HG03565 (cell line): ENCODE measurements around the gene SERPINH1.
A peak's percentile ranks its signal among the peaks of the same experiment; 100 is the strongest.

Experiments used
- ATAC-seq: cut with Tn5 transposase; IDR thresholded peaks from one replicate; pipeline ENCODE4 v1.9.1; 2021; ENCODE audit warnings: mild to moderate bottlenecking, moderate library complexity; ENCODE audit not compliant: unreplicated experiment

SERPINH1 gene

GRCh38 chr11:75532200-75533048 is 29.6 kb upstream of the SERPINH1 start:
- no peak for ATAC-seq

DNA sequence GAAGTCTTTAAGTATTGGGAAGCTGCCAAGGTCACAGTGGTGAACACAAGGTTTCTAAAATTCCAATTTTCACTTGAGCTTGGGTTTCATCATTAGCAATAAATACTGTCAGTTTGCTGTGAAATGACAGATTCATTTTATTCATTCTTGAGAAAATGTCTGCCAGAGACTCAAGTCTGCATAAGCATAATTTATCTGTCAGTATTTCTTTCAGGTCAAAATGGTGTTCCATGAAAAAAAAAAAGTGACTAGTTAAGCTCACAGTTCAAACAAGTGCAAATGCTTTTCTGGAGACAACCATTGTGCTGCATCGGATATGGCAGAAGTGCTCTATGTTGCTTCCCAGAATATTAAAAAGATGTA is 28.2 kb upstream of the SERPINH1 start:
- ATAC-seq = no peak

GRCh38 chr11:75534259-75535069 is 27.6 kb upstream of the SERPINH1 start:
- no peak for ATAC-seq

GRCh38 chr11:75535071-75535470 is 27.0 kb upstream of the SERPINH1 start:
- ATAC-seq = no peak

DNA sequence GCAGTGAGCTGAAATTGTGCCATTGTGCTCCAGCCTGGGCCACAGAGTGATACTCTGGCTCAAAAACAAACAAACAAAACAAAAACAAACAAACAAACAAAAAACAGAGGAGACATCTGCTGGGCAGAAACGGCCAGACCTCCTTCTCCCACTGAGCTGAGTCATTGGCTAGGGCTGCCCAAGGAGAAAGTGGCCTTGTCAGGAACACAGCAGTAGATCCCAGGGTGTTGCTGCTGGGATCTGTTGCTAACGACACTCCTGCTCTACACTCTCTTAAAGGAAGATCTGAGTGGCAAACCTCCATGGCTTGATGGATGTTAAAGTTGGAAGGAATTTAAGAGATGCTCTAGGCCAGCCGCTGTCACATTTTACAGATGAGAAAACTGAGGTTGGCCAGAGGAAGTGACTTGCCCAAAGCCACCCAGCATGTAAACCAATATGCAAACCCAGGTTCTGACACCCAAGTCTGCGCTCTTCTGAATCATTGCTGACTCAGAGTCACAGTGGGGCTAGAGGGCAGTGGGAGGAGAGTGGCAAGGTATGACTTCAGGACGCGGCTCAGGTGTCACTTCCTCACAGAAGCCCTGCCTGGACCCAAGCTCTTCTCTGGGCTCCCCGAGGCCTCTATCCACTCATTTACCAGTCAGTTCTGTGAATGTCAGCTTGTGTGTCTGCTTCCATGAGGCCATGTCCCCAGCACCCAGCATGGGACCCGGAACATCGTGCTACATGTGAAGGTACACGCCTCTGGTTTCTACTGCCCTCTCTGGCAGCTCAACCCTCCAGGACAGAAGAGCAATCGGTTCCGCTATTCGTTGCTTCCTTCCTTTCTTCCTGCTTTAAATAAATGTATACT is 25.0 kb upstream of the SERPINH1 start:
- ATAC-seq = peak; percentile 86

DNA sequence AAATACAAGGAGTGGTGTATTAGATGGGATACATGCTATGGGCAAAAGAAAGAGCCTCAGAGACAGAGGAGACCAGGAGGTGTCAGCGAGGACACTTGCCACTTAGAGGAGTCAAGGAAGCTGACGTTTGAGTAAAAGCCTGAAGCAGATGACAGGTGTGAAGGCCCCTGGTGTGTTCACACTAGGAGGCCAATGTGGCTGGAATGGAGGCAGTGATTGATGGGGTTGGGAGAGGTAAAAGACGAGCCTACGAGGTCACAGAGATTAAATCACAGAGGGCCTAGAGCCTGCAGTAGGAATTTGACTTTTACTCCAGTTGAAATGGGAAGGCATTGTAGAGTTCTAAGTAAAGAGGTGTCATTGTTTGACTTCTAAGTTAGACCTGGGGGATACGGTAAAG is 24.3 kb upstream of the SERPINH1 start:
- peak; percentile 7 for ATAC-seq

DNA sequence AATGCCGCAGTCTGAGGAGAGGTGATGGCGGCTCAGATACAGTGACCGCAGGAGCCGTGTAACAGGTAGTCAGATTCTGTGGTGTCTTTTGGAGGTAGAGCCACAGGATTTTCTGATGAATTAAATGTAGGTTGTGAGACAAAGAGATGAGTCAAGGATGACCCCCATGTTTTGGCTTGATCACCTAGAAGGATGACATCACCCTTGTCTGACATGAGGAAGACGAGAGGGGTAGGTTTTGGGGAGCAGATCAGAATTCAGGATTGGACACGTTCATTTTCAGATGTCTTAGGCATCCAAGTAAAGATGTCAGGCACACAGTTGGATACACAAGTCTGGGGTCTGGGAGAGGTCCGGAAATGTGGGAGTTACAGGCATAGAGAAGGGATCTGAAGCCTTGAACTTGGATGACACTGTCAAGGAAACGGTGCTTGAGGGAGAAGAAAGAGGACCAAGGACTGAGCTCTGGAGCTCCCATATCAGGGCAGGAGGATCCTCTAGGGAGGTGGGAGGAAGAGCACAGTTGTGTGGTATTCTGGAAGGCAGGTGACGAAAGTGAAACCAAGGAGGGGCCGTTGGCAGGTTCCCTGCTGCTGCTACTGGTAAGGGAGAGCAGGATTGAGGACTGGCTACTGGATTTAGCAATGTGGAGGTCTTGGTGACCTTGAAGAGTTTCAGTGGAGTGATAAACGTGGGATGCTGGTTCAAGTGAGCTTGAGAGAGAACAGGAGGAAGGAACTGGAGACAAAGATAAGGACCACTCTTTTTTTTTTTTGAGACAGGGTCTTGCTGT is 23.7 kb upstream of the SERPINH1 start:
- ATAC-seq = no peak

- no peak for ATAC-seq
Measured at GRCh38 chr11:75539459-75540334, 22.4 kb upstream of the SERPINH1 start.

- no peak for ATAC-seq
Measured at GRCh38 chr11:75541193-75542087, 20.6 kb upstream of the SERPINH1 start.

GRCh38 chr11:75542088-75542438 is 20.0 kb upstream of the SERPINH1 start:
- no peak for ATAC-seq

GRCh38 chr11:75543806-75544205 is 18.2 kb upstream of the SERPINH1 start:
- ATAC-seq = no peak

GRCh38 chr11:75547177-75547576 is 14.9 kb upstream of the SERPINH1 start:
- no peak for ATAC-seq

- no peak for ATAC-seq
Measured at GRCh38 chr11:75547617-75548058, 14.4 kb upstream of the SERPINH1 start.

DNA sequence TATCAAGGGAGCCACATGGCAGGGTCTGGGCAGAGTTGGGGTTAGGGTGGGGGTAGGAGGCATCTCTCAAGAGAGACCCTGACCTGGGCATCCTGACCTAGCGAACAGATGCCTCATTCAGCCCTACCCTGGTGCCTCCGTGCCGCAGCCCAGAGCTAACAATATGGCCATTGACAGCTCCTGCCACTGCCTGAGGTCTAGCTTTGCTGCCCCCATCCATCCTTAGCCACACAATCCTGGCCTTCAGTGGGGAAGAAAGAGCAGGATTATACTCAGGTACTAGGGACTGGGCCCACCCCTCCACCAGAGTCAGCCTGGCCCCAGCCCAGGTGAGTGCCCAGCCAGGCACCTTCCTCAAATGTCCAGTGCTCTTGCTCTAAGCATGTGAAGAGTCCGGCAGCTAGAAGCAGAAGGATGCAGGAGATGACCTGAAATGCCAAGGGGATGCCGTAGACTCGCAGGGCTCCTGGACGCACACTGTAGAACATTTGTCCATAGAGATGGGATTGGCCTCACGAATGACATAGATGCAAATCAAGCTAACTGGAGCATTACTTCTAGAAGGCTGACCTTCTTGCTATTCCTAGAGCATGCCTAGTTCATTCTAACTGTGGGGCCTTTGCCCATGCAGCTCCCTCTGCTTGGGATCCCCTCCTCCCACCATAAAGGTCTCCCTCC is 13.3 kb upstream of the SERPINH1 start:
- ATAC-seq = no peak

DNA sequence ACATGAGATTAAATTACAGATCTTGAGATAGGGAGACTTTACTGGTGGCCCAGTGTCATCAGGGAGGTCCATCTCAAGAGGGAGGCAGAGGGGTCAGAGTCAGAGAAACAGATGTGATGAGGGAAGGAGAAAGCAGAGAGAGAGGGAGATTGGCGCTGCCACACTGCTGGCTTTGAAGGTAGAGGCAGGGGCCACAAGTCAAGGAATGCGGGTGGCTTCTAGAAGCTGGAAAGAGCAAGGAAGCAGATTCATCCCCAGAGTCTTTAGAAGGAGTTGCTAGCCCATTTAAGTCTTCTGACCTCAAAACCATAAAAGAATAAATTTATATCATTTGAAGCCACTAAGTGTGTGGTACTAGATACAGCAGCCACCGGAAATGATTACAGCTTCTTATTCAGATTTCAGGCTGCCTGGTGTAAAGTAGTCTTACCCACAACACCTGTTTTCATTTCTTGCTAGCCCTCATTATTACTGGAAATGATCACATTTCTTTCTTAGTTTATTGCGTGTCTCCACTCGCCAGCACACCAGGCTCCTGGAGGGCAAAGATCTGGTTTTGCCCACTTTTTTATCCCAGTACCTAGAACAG is 12.6 kb upstream of the SERPINH1 start:
- no peak for ATAC-seq

DNA sequence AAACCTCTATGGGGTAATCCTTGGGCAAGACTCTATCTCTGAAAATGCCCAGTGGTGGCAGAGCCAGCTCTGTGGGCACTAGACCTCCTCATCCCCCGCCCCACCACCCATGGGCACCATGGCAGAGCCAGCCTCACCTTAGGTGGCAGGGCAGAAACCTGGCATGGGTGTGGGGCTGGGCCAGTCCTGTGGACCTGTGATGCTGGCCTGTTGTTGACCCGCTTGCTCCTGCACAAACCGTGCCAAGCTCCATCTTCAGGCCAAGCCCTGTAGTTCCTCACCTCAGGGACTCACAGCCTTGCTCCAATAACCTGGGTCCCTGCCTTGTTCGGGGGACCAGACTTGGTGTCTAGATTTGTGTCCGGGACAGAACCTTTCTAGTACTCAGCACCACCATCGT is 8.9 kb upstream of the SERPINH1 start:
- no peak for ATAC-seq

DNA sequence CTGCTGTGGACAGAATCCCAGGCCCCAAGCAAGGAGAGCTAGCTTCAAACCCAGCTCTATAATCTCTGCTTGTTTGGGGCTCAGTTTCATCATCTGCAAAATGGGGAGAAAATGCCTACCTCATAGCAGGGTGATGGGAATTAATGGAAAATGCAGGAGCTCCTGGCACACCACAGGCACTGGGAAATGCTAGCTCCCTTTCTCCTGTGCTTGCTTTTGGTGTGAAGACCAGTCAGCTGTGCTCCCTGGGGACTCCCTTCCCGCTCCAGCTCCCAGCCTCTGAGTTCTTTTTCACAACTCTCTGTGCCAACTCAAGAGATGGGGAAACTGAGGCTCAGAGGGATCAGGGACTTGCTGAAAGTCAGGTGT is 8.2 kb upstream of the SERPINH1 start:
- ATAC-seq = no peak
